ENCODE data around the gene LPP.

DNA sequence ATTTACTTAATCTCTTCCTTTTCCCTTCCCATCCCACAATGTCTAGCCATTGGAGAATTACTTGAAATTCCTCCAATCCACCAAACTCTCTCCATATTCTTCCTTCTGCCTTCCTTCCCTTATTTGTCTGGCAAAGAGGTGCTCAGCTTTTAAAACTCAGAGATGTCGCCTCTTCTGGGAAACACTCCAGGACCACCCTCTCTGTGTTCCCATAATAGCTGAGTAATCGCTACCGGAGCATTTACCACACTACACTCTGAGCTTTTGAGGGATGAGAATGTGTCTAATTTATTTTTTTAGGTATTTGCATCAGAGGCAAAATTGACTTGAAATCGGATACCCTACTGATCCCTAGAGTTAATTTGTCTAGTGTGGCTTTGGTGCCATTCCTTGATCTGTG lies 772.2 kb downstream of the LPP start:
- TF ChIP-seq, protein P1, sequence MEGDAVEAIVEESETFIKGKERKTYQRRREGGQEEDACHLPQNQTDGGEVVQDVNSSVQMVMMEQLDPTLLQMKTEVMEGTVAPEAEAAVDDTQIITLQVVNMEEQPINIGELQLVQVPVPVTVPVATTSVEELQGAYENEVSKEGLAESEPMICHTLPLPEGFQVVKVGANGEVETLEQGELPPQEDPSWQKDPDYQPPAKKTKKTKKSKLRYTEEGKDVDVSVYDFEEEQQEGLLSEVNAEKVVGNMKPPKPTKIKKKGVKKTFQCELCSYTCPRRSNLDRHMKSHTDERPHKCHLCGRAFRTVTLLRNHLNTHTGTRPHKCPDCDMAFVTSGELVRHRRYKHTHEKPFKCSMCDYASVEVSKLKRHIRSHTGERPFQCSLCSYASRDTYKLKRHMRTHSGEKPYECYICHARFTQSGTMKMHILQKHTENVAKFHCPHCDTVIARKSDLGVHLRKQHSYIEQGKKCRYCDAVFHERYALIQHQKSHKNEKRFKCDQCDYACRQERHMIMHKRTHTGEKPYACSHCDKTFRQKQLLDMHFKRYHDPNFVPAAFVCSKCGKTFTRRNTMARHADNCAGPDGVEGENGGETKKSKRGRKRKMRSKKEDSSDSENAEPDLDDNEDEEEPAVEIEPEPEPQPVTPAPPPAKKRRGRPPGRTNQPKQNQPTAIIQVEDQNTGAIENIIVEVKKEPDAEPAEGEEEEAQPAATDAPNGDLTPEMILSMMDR (conservative IDR thresholded peaks at IDR 0.05; ENCODE audit: low read depth, low read length), result no peak
- TF ChIP-seq EZH2 (IDR thresholded peaks at IDR 0.05; ENCODE audit: low read length, unreplicated experiment), result no peak

All from PC-3 (cell line).